Sciatic nerve (tissue), 2 donors: ENCODE measurements around the gene ELK4. TPM values are rescaled to one million over a fixed set of nuclear protein-coding genes. Genes with fewer than 3 reads are reported as not detected.

ENCODE experiments used
- ATAC-seq: fragments of 200-7000 bp; cut with Tn5 transposase; one replicate; pipeline ENCODE4 v1.9.1; 2020; ENCODE audit warnings: mild to moderate bottlenecking, moderate library complexity
- DNase-seq: peaks from one replicate; pipeline ENCODE4 v3.0.0-alpha.2; 2020; ENCODE audit warnings: low spot score
- intact Hi-C: fragments of 100-400 bp; cut with DNase I; formaldehyde crosslinking; loops from one replicate; pipeline ENCODE4 v1.14.2; 2022
- total RNA-seq: library from RNA; stranded (reverse); fragmentation: NEBNext Ultra II Directional; extraction: Animal tissue kit (Norgen Biotek cat#: 25700); gene quantifications from one replicate; pipeline ENCODE4 v1.2.1, GENCODE V29; 2021
- donor health status: DM: no; HTN: no; CAD: no.
- donor health status: DM: no; HTN: no; CAD: no.

ELK4 gene
- total RNA-seq, 1 donor from 2014 or later, result 72.1 TPM

GRCh38 chr1:205633421-205633976 is 1.7 kb upstream of the ELK4 start:
- no peak for ATAC-seq
- DNase-seq, result no peak
- intact Hi-C loops, result no loop called here

- intact Hi-C loops, result no loop called here
- no peak for DNase-seq
- ATAC-seq, result no peak
These were observed 908 bp upstream of the ELK4 start for GRCh38 chr1:205632669-205633169.

- DNase-seq, result peak; percentile 70
- intact Hi-C loops, result no loop called here
- ATAC-seq, result peak; percentile 63
These were observed 622 bp downstream of the ELK4 start for GRCh38 chr1:205631010-205631767.

GRCh38 chr1:205630651-205631009 is 1.2 kb downstream of the ELK4 start:
- intact Hi-C loops, result no loop called here
- DNase-seq, result no peak
- no peak for ATAC-seq

- intact Hi-C loops, result no loop called here
- ATAC-seq (no peak), DNase-seq (no peak)
These were observed 1.6 kb downstream of the ELK4 start for GRCh38 chr1:205630241-205630640.

- ATAC-seq (no peak), DNase-seq (no peak)
- intact Hi-C loops, result no loop called here
These were observed 2.1 kb downstream of the ELK4 start for GRCh38 chr1:205629751-205630150.

GRCh38 chr1:205627956-205628355 is 3.9 kb downstream of the ELK4 start:
- no peak for ATAC-seq
- no peak for DNase-seq
- intact Hi-C loops, result no loop called here

GRCh38 chr1:205626216-205626615 is 5.6 kb downstream of the ELK4 start:
- ATAC-seq, result no peak
- intact Hi-C loops, result no loop called here

GRCh38 chr1:205623646-205624045 is 8.2 kb downstream of the ELK4 start:
- ATAC-seq, result no peak
- no peak for DNase-seq
- intact Hi-C loops, result no loop called here

More at GRCh38 chr1:205626216-205626615, 5.6 kb downstream of the ELK4 start:
- DNase-seq, result no peak

GRCh38 chr1:205620269-205620668 is 11.5 kb downstream of the ELK4 start:
- DNase-seq, result no peak
- intact Hi-C loops, result no loop called here
- no peak for ATAC-seq

GRCh38 chr1:205619376-205619775 is 12.4 kb downstream of the ELK4 start:
- ATAC-seq (no peak), DNase-seq (no peak)
- intact Hi-C loops, result no loop called here

GRCh38 chr1:205616563-205617293 is 15.1 kb downstream of the ELK4 start:
- ATAC-seq, result no peak
- DNase-seq, result no peak
- intact Hi-C loops, result no loop called here

GRCh38 chr1:205615789-205616188 is 16.0 kb downstream of the ELK4 start:
- no peak for ATAC-seq
- intact Hi-C loops, result no loop called here
- DNase-seq, result no peak

- ATAC-seq (no peak), DNase-seq (no peak)
- intact Hi-C loops, result no loop called here
These were observed 17.9 kb downstream of the ELK4 start for GRCh38 chr1:205613854-205614412.

- intact Hi-C loops, result no loop called here
- DNase-seq (no peak), ATAC-seq (no peak)
These were observed 19.3 kb downstream of the ELK4 start for GRCh38 chr1:205612556-205612955.

- no peak for DNase-seq
- intact Hi-C loops, result no loop called here
- ATAC-seq, result no peak
These were observed 19.7 kb downstream of the ELK4 start for GRCh38 chr1:205612104-205612503.

- no peak for DNase-seq
- ATAC-seq, result no peak
- intact Hi-C loops, result no loop called here
These were observed 20.8 kb downstream of the ELK4 start for GRCh38 chr1:205610901-205611466.

GRCh38 chr1:205610036-205610435 is 21.8 kb downstream of the ELK4 start:
- DNase-seq (no peak), ATAC-seq (no peak)
- intact Hi-C loops, result no loop called here

GRCh38 chr1:205604825-205605505 is 26.8 kb downstream of the ELK4 start:
- intact Hi-C loops, result no loop called here
- ATAC-seq, result no peak
- DNase-seq, result no peak
